ENCODE measurements around the gene ARMC9. TPM values are rescaled to one million over a fixed set of nuclear protein-coding genes. Genes with fewer than 3 reads are reported as not detected.

The ARMC9 gene
- total RNA-seq, 1 donor from 2014 or later: 27.5 TPM

GRCh38 chr2:231357931-231358330, 159.5 kb downstream of the ARMC9 start:
- Histone ChIP-seq H3K4me3 (ENCODE audit: low read depth, low read length) (no peak overlapping the region), H3K27me3 (ENCODE audit: control insufficient read depth, insufficient read depth, low read length) (no peaks in the 10 kb centered on the region), H3K36me3 (ENCODE audit: control insufficient read depth, insufficient read depth, low read length) (no peaks in the 10 kb centered on the region)
- DNase-seq (ENCODE audit: low read depth): no peak
- TF ChIP-seq, protein P1, sequence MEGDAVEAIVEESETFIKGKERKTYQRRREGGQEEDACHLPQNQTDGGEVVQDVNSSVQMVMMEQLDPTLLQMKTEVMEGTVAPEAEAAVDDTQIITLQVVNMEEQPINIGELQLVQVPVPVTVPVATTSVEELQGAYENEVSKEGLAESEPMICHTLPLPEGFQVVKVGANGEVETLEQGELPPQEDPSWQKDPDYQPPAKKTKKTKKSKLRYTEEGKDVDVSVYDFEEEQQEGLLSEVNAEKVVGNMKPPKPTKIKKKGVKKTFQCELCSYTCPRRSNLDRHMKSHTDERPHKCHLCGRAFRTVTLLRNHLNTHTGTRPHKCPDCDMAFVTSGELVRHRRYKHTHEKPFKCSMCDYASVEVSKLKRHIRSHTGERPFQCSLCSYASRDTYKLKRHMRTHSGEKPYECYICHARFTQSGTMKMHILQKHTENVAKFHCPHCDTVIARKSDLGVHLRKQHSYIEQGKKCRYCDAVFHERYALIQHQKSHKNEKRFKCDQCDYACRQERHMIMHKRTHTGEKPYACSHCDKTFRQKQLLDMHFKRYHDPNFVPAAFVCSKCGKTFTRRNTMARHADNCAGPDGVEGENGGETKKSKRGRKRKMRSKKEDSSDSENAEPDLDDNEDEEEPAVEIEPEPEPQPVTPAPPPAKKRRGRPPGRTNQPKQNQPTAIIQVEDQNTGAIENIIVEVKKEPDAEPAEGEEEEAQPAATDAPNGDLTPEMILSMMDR (IDR thresholded peaks at IDR 0.05; ENCODE audit: insufficient read depth, low read length, poor library complexity, severe bottlenecking): no peak

DNA sequence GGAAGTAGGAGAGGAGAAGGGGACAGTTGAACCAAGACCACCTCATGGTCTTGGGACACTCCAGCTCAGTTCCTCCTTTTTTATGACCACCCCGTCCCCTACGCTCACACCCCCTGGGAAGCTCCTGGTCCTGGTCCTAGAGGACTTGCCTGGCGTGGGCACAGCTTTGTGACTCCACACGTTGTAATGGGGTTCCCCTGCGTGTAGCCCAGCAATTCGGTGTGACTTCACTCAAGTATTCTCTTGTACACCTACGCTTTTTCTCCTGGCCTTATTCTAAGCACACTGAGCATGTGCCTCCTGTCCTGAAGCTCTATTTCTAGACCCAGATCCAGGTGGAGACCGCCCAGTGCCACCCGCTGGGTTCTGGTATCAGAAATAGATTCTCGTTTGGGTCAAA, 161.0 kb downstream of the ARMC9 start:
- Histone ChIP-seq H3K36me3 (ENCODE audit: control insufficient read depth, insufficient read depth, low read length) (no peaks in the 10 kb centered on the region), H3K27me3 (ENCODE audit: control insufficient read depth, insufficient read depth, low read length) (no peaks in the 10 kb centered on the region), H3K4me3 (ENCODE audit: low read depth, low read length) (no peak overlapping the region)
- DNase-seq (ENCODE audit: low read depth): no peak
- TF ChIP-seq, protein P1 (IDR thresholded peaks at IDR 0.05; ENCODE audit: insufficient read depth, low read length, poor library complexity, severe bottlenecking): no peak

DNA sequence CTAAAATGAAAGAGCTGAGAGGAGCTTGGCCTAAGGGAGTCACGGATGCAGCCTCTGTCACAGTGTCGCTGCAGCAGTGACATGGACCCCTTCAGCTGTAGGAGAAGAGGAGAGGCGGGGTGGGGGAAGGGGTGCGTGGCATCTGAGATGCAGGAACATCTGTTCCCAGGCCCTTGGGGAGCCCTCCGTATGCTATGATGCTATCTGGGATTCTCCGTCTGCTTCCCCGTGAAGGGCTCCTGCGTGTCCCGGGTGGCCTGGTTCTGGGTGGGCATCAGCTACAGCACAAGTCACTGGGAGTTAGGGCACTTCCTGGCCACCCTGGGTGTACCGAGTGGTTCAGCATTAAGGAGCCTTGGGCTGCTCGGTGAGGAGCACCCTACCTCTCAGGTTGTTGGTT, 161.5 kb downstream of the ARMC9 start:
- Histone ChIP-seq H3K27me3 (ENCODE audit: control insufficient read depth, insufficient read depth, low read length) (no peaks in the 10 kb centered on the region), H3K4me3 (ENCODE audit: low read depth, low read length) (no peak overlapping the region), H3K36me3 (ENCODE audit: control insufficient read depth, insufficient read depth, low read length) (no peaks in the 10 kb centered on the region)
- TF ChIP-seq, protein P1 (IDR thresholded peaks at IDR 0.05; ENCODE audit: insufficient read depth, low read length, poor library complexity, severe bottlenecking): no peak
- no peak for DNase-seq (ENCODE audit: low read depth)

DNA sequence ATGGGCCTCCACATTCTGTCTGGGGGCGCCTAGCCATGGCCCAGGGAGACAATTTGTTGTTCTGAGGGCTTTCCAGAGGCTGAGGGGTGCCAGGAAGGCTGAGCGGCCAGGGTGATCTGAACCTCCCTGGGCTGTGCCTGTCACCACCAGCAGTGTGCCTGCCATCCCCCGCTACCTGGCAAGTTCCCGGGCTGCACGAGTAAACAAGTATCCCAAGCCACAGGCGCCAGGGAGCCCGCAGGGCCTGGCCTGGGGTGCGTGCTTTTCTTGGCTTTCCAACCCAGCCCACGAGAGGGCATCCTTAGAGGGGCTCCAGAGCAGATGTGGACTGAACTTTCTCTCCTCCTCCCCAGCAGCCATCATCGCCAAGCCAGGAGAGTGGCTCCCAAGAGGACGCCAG, 162.0 kb downstream of the ARMC9 start:
- TF ChIP-seq, protein P1 (IDR thresholded peaks at IDR 0.05; ENCODE audit: insufficient read depth, low read length, poor library complexity, severe bottlenecking): no peak
- H3K4me3 ChIP-seq (ENCODE audit: low read depth, low read length): no peak overlapping the region
- DNase-seq (ENCODE audit: low read depth): no peak
- no peaks in the 10 kb centered on the region for H3K36me3 ChIP-seq (ENCODE audit: control insufficient read depth, insufficient read depth, low read length)
- H3K27me3 ChIP-seq (ENCODE audit: control insufficient read depth, insufficient read depth, low read length): no peaks in the 10 kb centered on the region

DNA sequence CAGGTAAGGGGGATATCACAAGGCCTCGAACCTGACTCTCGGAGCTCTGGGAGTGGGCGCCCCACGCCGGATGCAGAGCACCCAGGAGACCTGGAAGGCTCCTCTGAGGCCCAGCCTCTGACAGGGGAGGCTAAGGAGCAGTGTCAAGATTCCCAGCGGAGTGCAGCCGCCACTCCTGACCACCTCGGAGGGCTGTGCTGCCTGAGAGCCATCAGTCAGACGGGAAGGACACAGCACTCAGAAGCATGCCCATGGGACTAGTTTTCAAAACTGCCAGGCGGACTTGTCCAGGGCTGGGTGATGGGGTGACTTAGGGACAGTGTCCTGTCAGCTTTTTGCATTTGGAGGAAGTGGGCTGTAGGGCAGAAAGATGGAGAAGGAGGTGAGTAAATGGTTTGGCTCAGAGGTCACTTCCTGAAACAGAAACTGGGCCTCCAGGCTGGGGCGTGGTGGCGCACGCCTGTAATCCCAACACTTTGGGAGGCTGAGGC, 162.5 kb downstream of the ARMC9 start:
- Histone ChIP-seq H3K4me3 (ENCODE audit: low read depth, low read length) (no peak overlapping the region), H3K27me3 (ENCODE audit: control insufficient read depth, insufficient read depth, low read length) (no peaks in the 10 kb centered on the region), H3K36me3 (ENCODE audit: control insufficient read depth, insufficient read depth, low read length) (no peaks in the 10 kb centered on the region)
- DNase-seq (ENCODE audit: low read depth): no peak
- TF ChIP-seq, protein P1 (IDR thresholded peaks at IDR 0.05; ENCODE audit: insufficient read depth, low read length, poor library complexity, severe bottlenecking): no peak
